HCT116 (cell line): ENCODE data around the gene SEMA6A. TPM values are rescaled to one million over a fixed set of nuclear protein-coding genes. Genes with fewer than 3 reads are reported as not detected.

ENCODE experiments used
- ATAC-seq: fragments of 200-7000 bp; cut with Tn5 transposase; 2 replicates; pipeline ENCODE4 v1.9.1; 2020; ENCODE audit warnings: mild to moderate bottlenecking, moderate library complexity
- BruUV-seq: library from RNA; stranded (reverse); fragments of 400-500 nt; replicated peaks from 2 replicates; lab custom pipeline; 2021; lab: Mats Ljungman, UMichigan
- CTCF ChIA-PET: fragments of 300-600 bp; sonication (Branson Sonifier 250); formaldehyde crosslinking; loops from one replicate; lab custom pipeline; 2021; ENCODE audit warnings: antibody characterized with exemption; lab: Charles Lee
- POLR2A ChIA-PET: fragments of 300-600, 350-600 bp; sonication (Branson Sonifier 250); formaldehyde crosslinking; loops from one replicate; lab custom pipeline; 2021; ENCODE audit warnings: antibody characterized with exemption; lab: Charles Lee
- RAD21 ChIA-PET, 2 experiments: fragments of 300-600 bp; sonication (Branson Sonifier 250); formaldehyde crosslinking; loops; one replicate each; lab custom pipeline; 2023; ENCODE audit warnings: low total read pairs in 2 of 2; ENCODE audit not compliant: uncharacterized antibody in 2 of 2, unreplicated experiment in 2 of 2, low non-redundant PET in 1 of 2; lab: Charles Lee
- DNase-seq: peaks from one replicate; pipeline ENCODE4 v3.0.0-alpha.2; 2010; ENCODE audit warnings: low read depth, low spot score
- H2AFZ ChIP-seq: fragments of 200-600 bp; shearing (Covaris generic), sonication (generic); 2 replicates; pipeline ENCODE4 v1.6.1; 2017; ENCODE audit warnings: low read depth, mixed run types, mixed read lengths, antibody characterized with exemption, low read length; ENCODE audit not compliant: poor library complexity, severe bottlenecking
- H3K27ac ChIP-seq: 2 replicates; pipeline ENCODE4 v1.5.1; 2012; ENCODE audit warnings: low read depth, low read length
- H3K27me3 ChIP-seq: fragments of 200-600 bp; sonication (generic); 2 replicates; pipeline ENCODE4 v1.6.1; 2016; ENCODE audit warnings: mixed run types, low read length, mixed read lengths; ENCODE audit not compliant: insufficient read depth
- H3K36me3 ChIP-seq, 2 experiments: fragments of 200-500 bp in 1 of 2; fragments of 200-600 bp in 1 of 2; sonication (Bioruptor generic) in 1 of 2; sonication (generic) in 1 of 2; 2 replicates each; pipeline versions ENCODE4 v1.5.1 to v1.6.1; 2014 to 2016; ENCODE audit warnings: low read length in 2 of 2, inconsistent platforms in 1 of 2, mixed read lengths in 1 of 2, mixed run types in 1 of 2; ENCODE audit not compliant: insufficient read depth in 2 of 2, control insufficient read depth in 1 of 2
- H3K4me1 ChIP-seq, 2 experiments: fragments of 200-600 bp in 1 of 2; sonication (generic) in 1 of 2; 2 replicates each; pipeline versions ENCODE4 v1.5.1 to v1.6.1; 2012 to 2017; ENCODE audit warnings: low read length in 2 of 2, inconsistent platforms in 1 of 2, mild to moderate bottlenecking in 1 of 2, mixed read lengths in 1 of 2, mixed run types in 1 of 2, moderate library complexity in 1 of 2; ENCODE audit not compliant: insufficient read depth in 2 of 2, control insufficient read depth in 1 of 2
- H3K4me2 ChIP-seq: fragments of 200-600 bp; sonication (generic); 2 replicates; pipeline ENCODE4 v1.6.1; 2017; ENCODE audit warnings: mixed run types, low read length, mixed read lengths
- H3K4me3 ChIP-seq, 2 experiments: fragments of 200-600 bp in 1 of 2; sonication (generic) in 1 of 2; replicated peaks in 1 of 2; 2 replicates each; pipeline ENCODE4 v1.5.1; 2011 to 2016; ENCODE audit warnings: low read length in 2 of 2, control low read depth in 1 of 2, low read depth in 1 of 2, mild to moderate bottlenecking in 1 of 2, mixed read lengths in 1 of 2, mixed run types in 1 of 2
- H3K79me2 ChIP-seq: fragments of 200-600 bp; sonication (generic); 2 replicates; pipeline ENCODE4 v1.6.1; 2017; ENCODE audit warnings: mild to moderate bottlenecking, mixed run types, low read length, moderate library complexity, mixed read lengths; ENCODE audit not compliant: insufficient read depth
- H3K9ac ChIP-seq: fragments of 200-600 bp; sonication (generic); 2 replicates; pipeline ENCODE4 v1.6.1; 2016; ENCODE audit warnings: low read length, mixed read lengths
- H3K9me2 ChIP-seq: fragments of 200-600 bp; sonication (generic), shearing (Covaris generic); 2 replicates; pipeline ENCODE4 v1.6.1; 2017; ENCODE audit warnings: mixed run types, mild to moderate bottlenecking, moderate library complexity; ENCODE audit not compliant: insufficient read depth
- H3K9me3 ChIP-seq, 2 experiments: fragments of 200-500 bp in 1 of 2; fragments of 200-600 bp in 1 of 2; sonication (Bioruptor generic) in 1 of 2; sonication (generic) in 1 of 2; 2 replicates each; pipeline ENCODE4 v1.6.1; 2014 to 2017; ENCODE audit warnings: low read length in 2 of 2, mixed read lengths in 2 of 2, inconsistent platforms in 1 of 2, low read depth in 1 of 2, mild to moderate bottlenecking in 1 of 2, mixed run types in 1 of 2, moderate library complexity in 1 of 2; ENCODE audit not compliant: control insufficient read depth in 1 of 2, insufficient read depth in 1 of 2
- H4K20me1 ChIP-seq: fragments of 200-600 bp; sonication (generic), shearing (Covaris generic); 2 replicates; pipeline ENCODE4 v1.6.1; 2017; ENCODE audit warnings: mixed run types, mild to moderate bottlenecking, moderate library complexity; ENCODE audit not compliant: insufficient read depth
- CTCF ChIP-seq, 3 experiments: fragments of 200-600 bp in 1 of 3; sonication (generic) in 1 of 3; IDR thresholded peaks in 2 of 3; conservative IDR thresholded peaks in 1 of 3; 2 replicates each; pipeline ENCODE4 v1.5.1; 2012 to 2017; ENCODE audit warnings: low read depth in 2 of 3, low read length in 2 of 3, antibody characterized with exemption in 1 of 3, borderline replicate concordance in 1 of 3, control low read depth in 1 of 3, mild to moderate bottlenecking in 1 of 3, mixed read lengths in 1 of 3, mixed run types in 1 of 3, moderate library complexity in 1 of 3; ENCODE audit not compliant: insufficient read depth in 1 of 3
- EZH2phosphoT487 ChIP-seq: fragments of 200-600 bp; IDR thresholded peaks from 2 replicates; pipeline ENCODE4 v1.6.1; 2018; ENCODE audit warnings: antibody characterized with exemption, borderline replicate concordance
- REST ChIP-seq: IDR thresholded peaks from 2 replicates; pipeline ENCODE4 v1.6.1; 2012; ENCODE audit warnings: low read depth
- intact Hi-C: fragments of 100-400 bp; cut with micrococcal nuclease; formaldehyde crosslinking; loops from 2 replicates; pipeline ENCODE4 v1.10.0; 2022
- total RNA-seq: library from RNA; stranded (reverse); gene quantifications from one replicate; pipeline ENCODE4 v1.2.1, GENCODE V29; 2021; ENCODE audit not compliant: unreplicated experiment

Gene SEMA6A
- total RNA-seq, 1 experiment from 2014 or later: 6.7 TPM

- POLR2A ChIA-PET: no interaction called here
Observed at GRCh38 chr5:116448450-116448849, 126.2 kb downstream of the SEMA6A start.

More at GRCh38 chr5:116448450-116448849, 126.2 kb downstream of the SEMA6A start:
- Histone ChIP-seq H3K27ac (no peak overlapping the region), H3K4me2 (no peak overlapping the region), H3K36me3 (no peaks in the 10 kb centered on the region), H3K9me3 (no peaks in the 10 kb centered on the region), H3K4me3 (no peak overlapping the region), H3K79me2 (no peaks in the 10 kb centered on the region), H4K20me1 (no peaks in the 10 kb centered on the region), H3K9ac (no peak overlapping the region), H3K4me1 (no peaks in the 10 kb centered on the region), H3K27me3 (no peaks in the 10 kb centered on the region), H2AFZ (no peak overlapping the region), H3K9me2 (no peaks in the 10 kb centered on the region)
- BruUV-seq: no TSS peak
- DNase-seq: no peak
- no peak for ATAC-seq
- no peak for TF ChIP-seq REST
- TF ChIP-seq CTCF (IDR thresholded peaks at IDR 0.05 in 2 of 3, conservative IDR thresholded peaks at IDR 0.05 in 1 of 3; ENCODE audit: borderline replicate concordance in 1 of 3, insufficient read depth in 1 of 3, low read depth in 2 of 3, low read length in 2 of 3): 0 out of 6 replicates have a peak, but pooled peaks of 1 of the 3 experiments have one; percentile 4
- no peak for TF ChIP-seq EZH2phosphoT487
- RAD21 ChIA-PET: no interaction called here
- intact Hi-C loops: no loop called here
- CTCF ChIA-PET: no interaction called here
